B cell (primary cell): ENCODE results near the gene SCUBE1. TPM values are rescaled to one million over a fixed set of nuclear protein-coding genes. Genes with fewer than 3 reads are reported as not detected.

ENCODE experiments used
- ATAC-seq: fragments of 200-7000 bp; cut with Tn5 transposase; one replicate; pipeline ENCODE4 v1.10.0; 2021; ENCODE audit warnings: low read depth, mild to moderate bottlenecking, moderate number of reproducible peaks, moderate library complexity
- CTCF ChIA-PET: fragments of 350-600 bp; sonication (Branson Sonifier 250); formaldehyde crosslinking; loops from one replicate; lab custom pipeline; 2021; ENCODE audit warnings: antibody characterized with exemption, inconsistent platforms; lab: Charles Lee
- POLR2A ChIA-PET: fragments of 350-600 bp; sonication (Branson Sonifier 250); formaldehyde crosslinking; loops from one replicate; lab custom pipeline; 2021; ENCODE audit warnings: antibody characterized with exemption; lab: Charles Lee
- DNase-seq: peaks from one replicate; pipeline ENCODE4 v3.0.0; 2013
- H2AFZ ChIP-seq: 2 replicates; pipeline ENCODE4 v1.6.1; 2012; ENCODE audit warnings: mild to moderate bottlenecking, low read depth, low read length; ENCODE audit not compliant: insufficient read depth, poor library complexity, severe bottlenecking
- H3K27ac ChIP-seq, 2 donors: 1 replicate in 1 of 2; 2 replicates in 1 of 2; pipeline ENCODE4 v1.5.1; 2012 to 2013; ENCODE audit warnings: low read length in 2 of 2, mild to moderate bottlenecking in 2 of 2, moderate library complexity in 1 of 2
- H3K27me3 ChIP-seq, 4 experiments: fragments of 200-600 bp in 1 of 4; sonication (generic) in 1 of 4; replicated peaks in 1 of 4; 1 replicate in 2 of 4; 2 replicates in 2 of 4; pipeline versions ENCODE4 v1.6.1 to v1.7.0; 2013 to 2016; ENCODE audit warnings: low read length in 3 of 4, mild to moderate bottlenecking in 2 of 4, mixed read lengths in 1 of 4, moderate library complexity in 1 of 4; ENCODE audit not compliant: insufficient read depth in 4 of 4, control insufficient read depth in 3 of 4; ENCODE audit errors: control extremely low read depth in 1 of 4
- H3K36me3 ChIP-seq, 2 experiments: replicated peaks in 1 of 2; 1 replicate in 1 of 2; 2 replicates in 1 of 2; pipeline versions ENCODE4 v1.6.1 to v1.7.1; 2013; ENCODE audit warnings: low read length in 1 of 2; ENCODE audit not compliant: insufficient read depth in 2 of 2, control insufficient read depth in 1 of 2; ENCODE audit errors: control extremely low read depth in 1 of 2, extremely low read depth in 1 of 2
- H3K4me1 ChIP-seq, 2 donors: fragments of 200-600 bp in 1 of 2; sonication (generic) in 1 of 2; 1 replicate in 1 of 2; 2 replicates in 1 of 2; pipeline versions ENCODE4 v1.5.1 to v1.6.1; 2013 to 2017; ENCODE audit warnings: low read length in 2 of 2; ENCODE audit not compliant: control insufficient read depth in 2 of 2, insufficient read depth in 2 of 2
- H3K4me2 ChIP-seq: replicated peaks from 2 replicates; pipeline ENCODE3; 2012; ENCODE audit warnings: mild to moderate bottlenecking, low read depth, low read length; ENCODE audit not compliant: poor library complexity, severe bottlenecking
- H3K4me3 ChIP-seq, 5 experiments: fragments of 200-600 bp in 1 of 5; sonication (generic) in 1 of 5; 1 replicate in 3 of 5; 2 replicates in 2 of 5; pipeline versions ENCODE4 v1.5.1 to v1.7.0; 2011 to 2016; ENCODE audit warnings: low read length in 4 of 5, mild to moderate bottlenecking in 4 of 5, low read depth in 2 of 5, control low read depth in 1 of 5, moderate library complexity in 1 of 5; ENCODE audit not compliant: insufficient read depth in 1 of 5; ENCODE audit errors: control extremely low read depth in 1 of 5, extremely low read depth in 1 of 5
- H3K79me2 ChIP-seq: fragments of 200-600 bp; sonication (generic); one replicate; pipeline ENCODE4 v1.6.0; 2016; ENCODE audit warnings: low read length; ENCODE audit not compliant: control insufficient read depth, insufficient read depth
- H3K9ac ChIP-seq: fragments of 200-600 bp; sonication (generic); 2 replicates; pipeline ENCODE4 v1.6.1; 2017; ENCODE audit warnings: mild to moderate bottlenecking, low read length, moderate library complexity
- H3K9me3 ChIP-seq, 3 donors: one replicate each; pipeline versions ENCODE4 v1.6.1 to v1.7.1; 2013; ENCODE audit warnings: low read length in 2 of 3; ENCODE audit not compliant: control insufficient read depth in 2 of 3, insufficient read depth in 1 of 3; ENCODE audit errors: control extremely low read depth in 1 of 3
- H4K20me1 ChIP-seq: 2 replicates; pipeline ENCODE4 v1.6.0; 2012; ENCODE audit warnings: mild to moderate bottlenecking, low read length; ENCODE audit not compliant: insufficient read depth, control insufficient read depth, poor library complexity, severe bottlenecking
- H3K27ac Mint-ChIP-seq: one replicate; pipeline ENCODE4 v1.8.0; 2021; ENCODE audit warnings: mixed read lengths
- H3K27me3 Mint-ChIP-seq: one replicate; pipeline ENCODE4 v1.8.0; 2021; ENCODE audit warnings: mixed read lengths
- H3K4me1 Mint-ChIP-seq: one replicate; pipeline ENCODE4 v1.8.0; 2021; ENCODE audit warnings: mixed read lengths
- H3K4me3 Mint-ChIP-seq: one replicate; pipeline ENCODE4 v1.8.0; 2021; ENCODE audit warnings: mixed read lengths
- H3K9me3 Mint-ChIP-seq: one replicate; pipeline ENCODE4 v1.8.0; 2022; ENCODE audit warnings: mixed read lengths; ENCODE audit not compliant: insufficient read depth
- EZH2 ChIP-seq: IDR thresholded peaks from 2 replicates; pipeline ENCODE4 v1.6.1; 2012; ENCODE audit warnings: borderline replicate concordance, low read depth, mild to moderate bottlenecking, moderate library complexity, low read length; ENCODE audit not compliant: insufficient read depth, poor library complexity, severe bottlenecking
- WGBS: methylation state at CpG from one replicate; pipeline ENCODE4 v1.1.5; 2013; ENCODE audit warnings: missing lambda C conversion rate; ENCODE audit not compliant: insufficient coverage; 5-methylcytosine and 5-hydroxymethylcytosine counted together
- intact Hi-C: fragments of 100-400 bp; cut with micrococcal nuclease; formaldehyde crosslinking; loops from one replicate; pipeline ENCODE4 v1.10.0; 2022
- polyA plus RNA-seq: library from polyadenylated mRNA; depleted of rRNA; stranded (reverse); fragments of >200 nt; gene quantifications from 2 replicates; pipeline ENCODE4 v1.2.3, GENCODE V29; 2012
- total RNA-seq, 2 donors: library from RNA; stranded (reverse); fragments of 120-200 nt in 1 of 2; gene quantifications; 1 replicate in 1 of 2; 2 replicates in 1 of 2; pipeline versions ENCODE4 v1.2.3 to v1.2.4, GENCODE V29; 2013 to 2022
- TF ChIP-seq, protein P1 (sequence below): fragments of 200-600 bp; IDR thresholded peaks from one replicate; pipeline ENCODE4 v1.8.0; 2022; ENCODE audit warnings: antibody characterized with exemption, mild to moderate bottlenecking

The SCUBE1 gene
- total and polyA plus RNA-seq, 2 donors (not counting 1 experiment from before 2014, with no cell fraction given) = not detected

DNA sequence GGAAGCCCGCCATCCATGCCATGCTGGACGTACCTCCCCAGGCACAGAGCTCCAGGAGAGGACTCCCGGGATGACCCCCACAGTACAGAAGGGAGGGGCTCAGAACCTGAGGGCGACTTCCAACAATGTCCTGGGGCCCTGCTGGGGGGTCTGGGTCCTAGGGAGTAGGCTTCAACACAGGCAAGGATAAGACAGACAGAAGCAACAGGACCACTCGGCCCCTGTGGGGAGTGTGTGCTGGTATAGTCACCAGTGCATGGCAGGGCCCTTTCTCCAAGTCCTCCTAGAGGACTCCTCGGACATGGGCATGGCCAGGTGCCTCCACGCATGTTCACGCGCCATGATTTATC is 173.1 kb downstream of the SCUBE1 start:
- Mint-ChIP-seq H3K27me3 (no peaks in the 10 kb centered on the region), H3K9me3 (no peaks in the 10 kb centered on the region), H3K4me3 (no peak overlapping the region), H3K4me1 (no peaks in the 10 kb centered on the region), H3K27ac (no peak overlapping the region)
- H3K4me3 ChIP-seq = no peak overlapping the region
- no peak overlapping the region for H3K27ac ChIP-seq
- DNase-seq = no peak
- CTCF ChIA-PET = interaction anchor here (1.2 kb wide), 1 partner anchor 16 kb away, joined by 3 read pairs; no protein-coding TSS in a partner anchor
- no peak for ATAC-seq
- intact Hi-C loops = no loop called here
- H3K27me3 ChIP-seq = no peaks in the 10 kb centered on the region
- peaks cover 0 to 37% of the 10 kb centered on the region in 2 experiments for H3K36me3 ChIP-seq
- POLR2A ChIA-PET = no interaction called here
- no peaks in the 10 kb centered on the region for H4K20me1 ChIP-seq
- no peak for TF ChIP-seq EZH2
- TF ChIP-seq, protein P1, sequence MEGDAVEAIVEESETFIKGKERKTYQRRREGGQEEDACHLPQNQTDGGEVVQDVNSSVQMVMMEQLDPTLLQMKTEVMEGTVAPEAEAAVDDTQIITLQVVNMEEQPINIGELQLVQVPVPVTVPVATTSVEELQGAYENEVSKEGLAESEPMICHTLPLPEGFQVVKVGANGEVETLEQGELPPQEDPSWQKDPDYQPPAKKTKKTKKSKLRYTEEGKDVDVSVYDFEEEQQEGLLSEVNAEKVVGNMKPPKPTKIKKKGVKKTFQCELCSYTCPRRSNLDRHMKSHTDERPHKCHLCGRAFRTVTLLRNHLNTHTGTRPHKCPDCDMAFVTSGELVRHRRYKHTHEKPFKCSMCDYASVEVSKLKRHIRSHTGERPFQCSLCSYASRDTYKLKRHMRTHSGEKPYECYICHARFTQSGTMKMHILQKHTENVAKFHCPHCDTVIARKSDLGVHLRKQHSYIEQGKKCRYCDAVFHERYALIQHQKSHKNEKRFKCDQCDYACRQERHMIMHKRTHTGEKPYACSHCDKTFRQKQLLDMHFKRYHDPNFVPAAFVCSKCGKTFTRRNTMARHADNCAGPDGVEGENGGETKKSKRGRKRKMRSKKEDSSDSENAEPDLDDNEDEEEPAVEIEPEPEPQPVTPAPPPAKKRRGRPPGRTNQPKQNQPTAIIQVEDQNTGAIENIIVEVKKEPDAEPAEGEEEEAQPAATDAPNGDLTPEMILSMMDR = no peak
- WGBS = over 99% methylated on average over 8 of the region's 9 CpGs
- H3K79me2 ChIP-seq = no peaks in the 10 kb centered on the region
- H2AFZ ChIP-seq = no peak overlapping the region
- H3K9me3 ChIP-seq = no peaks in the 10 kb centered on the region
- H3K4me2 ChIP-seq = no peak overlapping the region
- H3K4me1 ChIP-seq = no peaks in the 10 kb centered on the region
- no peak overlapping the region for H3K9ac ChIP-seq

DNA sequence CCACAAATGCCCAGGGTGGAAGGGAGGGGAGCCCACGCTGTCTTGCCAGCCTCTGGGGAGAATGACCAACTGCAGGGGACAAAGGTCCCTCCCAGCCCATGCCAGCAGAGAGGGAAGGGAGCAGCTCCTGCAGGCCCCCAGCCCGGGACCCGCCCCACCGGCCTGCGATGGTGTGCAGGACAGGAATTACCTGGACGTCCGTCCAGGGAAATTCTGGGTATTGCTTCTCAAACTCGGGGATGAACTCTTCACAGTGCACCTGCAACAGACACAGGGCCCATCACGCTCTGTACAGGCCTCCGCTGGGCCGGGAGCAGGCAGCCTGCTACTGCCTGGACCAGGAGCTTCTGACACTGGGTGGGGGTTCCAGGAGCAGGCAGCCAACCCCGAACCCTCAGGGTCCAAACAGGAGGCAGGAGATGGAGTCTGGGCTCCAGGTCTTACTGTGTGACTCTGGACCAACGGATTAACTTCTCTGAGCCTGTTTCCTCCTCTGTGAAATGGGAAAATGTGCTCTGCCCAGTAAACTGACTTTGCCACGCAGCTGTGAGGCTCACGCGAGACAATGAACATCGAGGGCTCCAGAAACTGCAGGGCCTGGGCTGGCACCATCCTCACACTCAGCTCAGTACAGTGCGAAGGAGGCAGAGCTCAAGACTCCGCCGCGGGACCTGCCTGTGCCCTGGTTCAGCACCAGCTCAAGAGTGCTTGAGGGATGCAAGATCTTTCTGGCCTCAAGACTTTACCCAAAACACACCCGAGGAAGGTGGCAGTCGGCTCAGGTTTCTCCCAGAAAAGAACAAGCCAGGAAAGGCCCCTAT is 173.7 kb downstream of the SCUBE1 start:
- intact Hi-C loops = no loop called here
- no peak overlapping the region for H3K27ac Mint-ChIP-seq
- no peak overlapping the region for H3K4me3 Mint-ChIP-seq
- no peaks in the 10 kb centered on the region for H3K27me3 ChIP-seq
- DNase-seq (no peak), ATAC-seq (no peak)
- H3K36me3 ChIP-seq = peaks cover 0 to 34% of the 10 kb centered on the region in 2 experiments
- H3K9me3 Mint-ChIP-seq = no peaks in the 10 kb centered on the region
- TF ChIP-seq, protein P1 = no peak
- no peak for TF ChIP-seq EZH2
- no peaks in the 10 kb centered on the region for H3K4me1 ChIP-seq
- peaks cover under 1% of the 10 kb centered on the region for H3K4me1 Mint-ChIP-seq
- H3K4me3 ChIP-seq = no peak overlapping the region
- no peaks in the 10 kb centered on the region for H3K79me2 ChIP-seq
- no peak overlapping the region for H3K4me2 ChIP-seq
- CTCF ChIA-PET = interaction anchor here (1.2 kb wide), 1 partner anchor 16 kb away, joined by 3 read pairs; no protein-coding TSS in a partner anchor
- POLR2A ChIA-PET = no interaction called here
- no peaks in the 10 kb centered on the region for H3K27me3 Mint-ChIP-seq
- H3K9ac ChIP-seq = no peak overlapping the region
- no peaks in the 10 kb centered on the region for H3K9me3 ChIP-seq
- H4K20me1 ChIP-seq = no peaks in the 10 kb centered on the region
- 93% methylated on average over 22 of the region's 23 CpGs for WGBS
- H3K27ac ChIP-seq = no peak overlapping the region
- no peak overlapping the region for H2AFZ ChIP-seq
